ENCODE measurements around the gene FLACC1.

The FLACC1 gene

DNA sequence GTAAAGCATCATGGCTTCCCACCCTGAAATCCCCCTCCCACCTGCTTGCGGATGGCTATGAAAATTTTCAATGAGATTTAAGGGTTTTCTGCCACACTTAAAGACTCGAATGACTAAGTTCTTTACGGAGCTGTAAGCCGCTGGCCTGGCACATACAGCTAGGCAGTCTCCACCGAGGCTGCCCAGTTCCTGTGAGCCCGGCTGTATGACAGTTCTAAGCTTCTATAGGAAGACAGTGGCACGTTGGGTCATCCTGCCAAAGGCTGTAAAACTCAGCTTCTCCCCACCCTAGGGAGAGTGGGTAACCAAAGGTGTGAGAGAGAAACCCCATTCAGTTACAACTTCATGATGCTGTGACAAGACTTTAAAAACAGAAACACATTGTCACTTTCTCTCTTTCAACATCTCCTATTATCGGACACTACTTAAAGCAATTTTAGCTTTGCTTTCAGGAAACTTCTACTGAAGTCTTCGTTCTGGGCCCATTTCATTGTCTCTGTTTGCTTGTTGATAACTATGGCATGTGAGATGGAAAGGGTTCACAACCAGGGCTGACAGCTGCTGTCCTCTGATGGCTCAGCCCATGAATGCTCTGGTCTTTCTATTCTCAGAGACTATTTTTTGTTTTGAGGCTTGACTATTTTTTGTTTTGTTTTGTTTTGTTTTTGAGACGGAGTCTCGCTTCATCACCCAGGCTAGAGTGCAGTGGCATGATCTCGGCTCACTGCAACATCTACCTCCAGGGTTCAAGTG, 89.7 kb downstream of the FLACC1 start:
- H3K27me3 ChIP-seq (ENCODE audit: control insufficient read depth in 1 of 2, insufficient read depth in 2 of 2, low read length in 2 of 2) = no peaks in the 10 kb centered on the region
- no peaks in the 10 kb centered on the region for H3K9me3 ChIP-seq (ENCODE audit: control insufficient read depth in 1 of 2, low read length in 2 of 2)
- peaks cover 5% of the 10 kb centered on the region in 2 donors for H3K4me1 ChIP-seq (ENCODE audit: control insufficient read depth in 1 of 2, insufficient read depth in 2 of 2, low read length in 2 of 2)
- H3K36me3 ChIP-seq (ENCODE audit: control insufficient read depth in 1 of 2, insufficient read depth in 2 of 2, low read length in 2 of 2) = peaks cover 18 to 54% of the 10 kb centered on the region in 2 donors
- H3K9ac ChIP-seq (ENCODE audit: low read depth in 1 of 2, low read length in 2 of 2) = no peak overlapping the region
- H3K27ac ChIP-seq (ENCODE audit: low read depth, low read length) = no peak overlapping the region
- H3K4me3 ChIP-seq (ENCODE audit: low read depth in 1 of 2, low read length in 2 of 2) = no peak overlapping the region

DNA sequence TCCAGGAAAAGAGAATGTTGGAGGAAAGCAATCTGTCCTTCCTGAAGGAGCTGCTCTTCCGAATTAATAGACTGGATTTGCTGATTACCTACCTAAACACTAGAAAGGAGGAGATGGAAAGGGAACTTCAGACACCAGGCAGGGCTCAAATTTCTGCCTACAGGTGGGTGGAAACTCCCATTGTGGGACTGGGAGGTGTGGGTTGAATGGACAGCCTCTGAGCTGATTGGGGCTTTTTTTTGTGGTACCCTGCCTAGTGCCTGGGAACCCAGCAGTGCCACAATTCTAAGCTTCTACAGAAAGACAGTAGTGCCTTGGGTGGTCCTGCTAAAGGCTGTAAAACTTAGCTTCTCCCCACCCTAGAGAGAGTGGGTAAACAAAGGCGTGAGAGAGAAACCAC, 90.5 kb downstream of the FLACC1 start:
- no peak overlapping the region for H3K4me3 ChIP-seq (ENCODE audit: low read depth in 1 of 2, low read length in 2 of 2)
- no peaks in the 10 kb centered on the region for H3K9me3 ChIP-seq (ENCODE audit: control insufficient read depth in 1 of 2, low read length in 2 of 2)
- peaks cover 12 to 48% of the 10 kb centered on the region in 2 donors for H3K36me3 ChIP-seq (ENCODE audit: control insufficient read depth in 1 of 2, insufficient read depth in 2 of 2, low read length in 2 of 2)
- H3K9ac ChIP-seq (ENCODE audit: low read depth in 1 of 2, low read length in 2 of 2) = no peak overlapping the region
- H3K27me3 ChIP-seq (ENCODE audit: control insufficient read depth in 1 of 2, insufficient read depth in 2 of 2, low read length in 2 of 2) = no peaks in the 10 kb centered on the region
- H3K27ac ChIP-seq (ENCODE audit: low read depth, low read length) = no peak overlapping the region
- peaks cover 5 to 6% of the 10 kb centered on the region in 2 donors for H3K4me1 ChIP-seq (ENCODE audit: control insufficient read depth in 1 of 2, insufficient read depth in 2 of 2, low read length in 2 of 2)

- Histone ChIP-seq H3K27ac (ENCODE audit: low read depth, low read length) (no peak overlapping the region), H3K4me1 (ENCODE audit: control insufficient read depth in 1 of 2, insufficient read depth in 2 of 2, low read length in 2 of 2) (peaks cover 19 to 20% of the 10 kb centered on the region in 2 donors)
Observed at GRCh38 chr2:201264472-201265173, 92.5 kb downstream of the FLACC1 start.

DNA sequence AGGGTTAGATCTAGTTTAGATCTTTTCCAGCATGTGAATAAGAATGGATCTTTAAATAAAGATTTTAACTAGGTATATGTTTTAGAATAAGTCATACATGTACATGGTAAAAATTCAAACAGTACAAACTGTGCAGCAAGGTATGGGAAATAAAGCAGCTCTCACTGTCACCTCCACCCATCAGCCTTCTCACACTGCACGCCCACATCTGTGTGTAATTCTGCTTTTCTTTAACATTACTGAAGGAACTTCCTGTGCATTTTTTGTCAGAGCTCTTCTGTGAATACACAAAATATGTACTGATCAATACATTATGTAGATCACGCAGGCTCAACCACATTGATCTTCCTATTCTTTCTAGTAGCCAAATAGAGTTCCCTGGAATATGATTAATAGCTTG, 93.4 kb downstream of the FLACC1 start:
- peaks cover 20 to 27% of the 10 kb centered on the region in 2 donors for H3K4me1 ChIP-seq (ENCODE audit: control insufficient read depth in 1 of 2, insufficient read depth in 2 of 2, low read length in 2 of 2)
- H3K9ac ChIP-seq (ENCODE audit: low read depth in 1 of 2, low read length in 2 of 2) = no peak overlapping the region
- peaks cover 4 to 21% of the 10 kb centered on the region in 2 donors for H3K36me3 ChIP-seq (ENCODE audit: control insufficient read depth in 1 of 2, insufficient read depth in 2 of 2, low read length in 2 of 2)
- no peak overlapping the region for H3K27ac ChIP-seq (ENCODE audit: low read depth, low read length)
- H3K9me3 ChIP-seq (ENCODE audit: control insufficient read depth in 1 of 2, low read length in 2 of 2) = no peaks in the 10 kb centered on the region
- no peak overlapping the region for H3K4me3 ChIP-seq (ENCODE audit: low read depth in 1 of 2, low read length in 2 of 2)
- no peaks in the 10 kb centered on the region for H3K27me3 ChIP-seq (ENCODE audit: control insufficient read depth in 1 of 2, insufficient read depth in 2 of 2, low read length in 2 of 2)

More at GRCh38 chr2:201264472-201265173, 92.5 kb downstream of the FLACC1 start:
- H3K4me3 ChIP-seq (ENCODE audit: low read depth in 1 of 2, low read length in 2 of 2) = no peak overlapping the region
- H3K9me3 ChIP-seq (ENCODE audit: control insufficient read depth in 1 of 2, low read length in 2 of 2) = no peaks in the 10 kb centered on the region
- H3K9ac ChIP-seq (ENCODE audit: low read depth in 1 of 2, low read length in 2 of 2) = no peak overlapping the region
- peaks cover 4 to 28% of the 10 kb centered on the region in 2 donors for H3K36me3 ChIP-seq (ENCODE audit: control insufficient read depth in 1 of 2, insufficient read depth in 2 of 2, low read length in 2 of 2)
- no peaks in the 10 kb centered on the region for H3K27me3 ChIP-seq (ENCODE audit: control insufficient read depth in 1 of 2, insufficient read depth in 2 of 2, low read length in 2 of 2)

GRCh38 chr2:201262718-201263117, 94.4 kb downstream of the FLACC1 start:
- peaks cover 4 to 11% of the 10 kb centered on the region in 2 donors for H3K36me3 ChIP-seq (ENCODE audit: control insufficient read depth in 1 of 2, insufficient read depth in 2 of 2, low read length in 2 of 2)
- peaks cover 20 to 28% of the 10 kb centered on the region in 2 donors for H3K4me1 ChIP-seq (ENCODE audit: control insufficient read depth in 1 of 2, insufficient read depth in 2 of 2, low read length in 2 of 2)
- no peak overlapping the region for H3K9ac ChIP-seq (ENCODE audit: low read depth in 1 of 2, low read length in 2 of 2)
- H3K27me3 ChIP-seq (ENCODE audit: control insufficient read depth in 1 of 2, insufficient read depth in 2 of 2, low read length in 2 of 2) = no peaks in the 10 kb centered on the region
- peak overlapping the region in 1 of 2 donors; percentile 11 for H3K4me3 ChIP-seq (ENCODE audit: low read depth in 1 of 2, low read length in 2 of 2)
- no peaks in the 10 kb centered on the region for H3K9me3 ChIP-seq (ENCODE audit: control insufficient read depth in 1 of 2, low read length in 2 of 2)
- H3K27ac ChIP-seq (ENCODE audit: low read depth, low read length) = no peak overlapping the region

GRCh38 chr2:201261906-201262305, 95.2 kb downstream of the FLACC1 start:
- Histone ChIP-seq H3K4me1 (ENCODE audit: control insufficient read depth in 1 of 2, insufficient read depth in 2 of 2, low read length in 2 of 2) (peaks cover 20 to 33% of the 10 kb centered on the region in 2 donors), H3K9ac (ENCODE audit: low read depth in 1 of 2, low read length in 2 of 2) (peak overlapping the region in 1 of 2 donors; percentile 34), H3K27me3 (ENCODE audit: control insufficient read depth in 1 of 2, insufficient read depth in 2 of 2, low read length in 2 of 2) (no peaks in the 10 kb centered on the region), H3K9me3 (ENCODE audit: control insufficient read depth in 1 of 2, low read length in 2 of 2) (no peaks in the 10 kb centered on the region), H3K36me3 (ENCODE audit: control insufficient read depth in 1 of 2, insufficient read depth in 2 of 2, low read length in 2 of 2) (peaks cover 0 to 6% of the 10 kb centered on the region in 2 donors), H3K27ac (ENCODE audit: low read depth, low read length) (no peak overlapping the region), H3K4me3 (ENCODE audit: low read depth in 1 of 2, low read length in 2 of 2) (peak overlapping the region; percentile 43 to 59)

DNA sequence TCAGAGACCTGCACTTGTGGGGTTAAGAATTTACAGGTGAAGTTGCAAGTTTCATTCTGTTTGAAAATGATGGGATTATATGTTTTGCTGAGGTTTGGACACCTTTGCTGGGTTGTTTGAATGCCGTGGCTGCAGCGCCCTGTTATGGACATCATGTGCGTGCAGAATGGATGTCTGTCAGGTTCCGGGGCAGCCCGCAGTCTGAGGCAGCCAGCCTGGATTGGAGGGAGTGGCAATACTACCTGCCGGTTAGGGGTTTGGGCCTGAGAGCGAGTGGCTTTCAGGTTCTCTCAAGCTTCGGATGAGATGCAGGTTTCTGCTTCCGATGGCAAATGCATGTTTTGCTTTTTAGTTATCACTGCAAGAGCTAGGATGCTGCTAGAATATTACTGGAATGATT, 95.7 kb downstream of the FLACC1 start:
- Histone ChIP-seq H3K27me3 (ENCODE audit: control insufficient read depth in 1 of 2, insufficient read depth in 2 of 2, low read length in 2 of 2) (no peaks in the 10 kb centered on the region), H3K36me3 (ENCODE audit: control insufficient read depth in 1 of 2, insufficient read depth in 2 of 2, low read length in 2 of 2) (peaks cover 0 to 2% of the 10 kb centered on the region in 2 donors), H3K9me3 (ENCODE audit: control insufficient read depth in 1 of 2, low read length in 2 of 2) (no peaks in the 10 kb centered on the region), H3K9ac (ENCODE audit: low read depth in 1 of 2, low read length in 2 of 2) (peak overlapping the region; percentile 20 to 34), H3K4me3 (ENCODE audit: low read depth in 1 of 2, low read length in 2 of 2) (peak overlapping the region; percentile 43 to 59), H3K27ac (ENCODE audit: low read depth, low read length) (no peak overlapping the region), H3K4me1 (ENCODE audit: control insufficient read depth in 1 of 2, insufficient read depth in 2 of 2, low read length in 2 of 2) (peaks cover 20 to 33% of the 10 kb centered on the region in 2 donors)

- Histone ChIP-seq H3K36me3 (ENCODE audit: control insufficient read depth in 1 of 2, insufficient read depth in 2 of 2, low read length in 2 of 2) (no peaks in the 10 kb centered on the region), H3K4me3 (ENCODE audit: low read depth in 1 of 2, low read length in 2 of 2) (peak within 1 kb of the TSS; percentile 45 to 68), H3K27ac (ENCODE audit: low read depth, low read length) (peak within 1 kb of the TSS; percentile 57), H3K27me3 (ENCODE audit: control insufficient read depth in 1 of 2, insufficient read depth in 2 of 2, low read length in 2 of 2) (no peaks in the 10 kb centered on the region), H3K9ac (ENCODE audit: low read depth in 1 of 2, low read length in 2 of 2) (peak within 1 kb of the TSS; percentile 41 to 52), H3K9me3 (ENCODE audit: control insufficient read depth in 1 of 2, low read length in 2 of 2) (no peaks in the 10 kb centered on the region), H3K4me1 (ENCODE audit: control insufficient read depth in 1 of 2, insufficient read depth in 2 of 2, low read length in 2 of 2) (peaks cover 20 to 33% of the 10 kb centered on the region in 2 donors)
Observed at GRCh38 chr2:201260302-201260800, 96.8 kb downstream of the FLACC1 start, which contains the start of gene CASP8. Gene CASP8, plus strand, starts transcription at chr2:201260536. Its CDS starts 5,951 bp downstream, at chr2:201266487.

DNA sequence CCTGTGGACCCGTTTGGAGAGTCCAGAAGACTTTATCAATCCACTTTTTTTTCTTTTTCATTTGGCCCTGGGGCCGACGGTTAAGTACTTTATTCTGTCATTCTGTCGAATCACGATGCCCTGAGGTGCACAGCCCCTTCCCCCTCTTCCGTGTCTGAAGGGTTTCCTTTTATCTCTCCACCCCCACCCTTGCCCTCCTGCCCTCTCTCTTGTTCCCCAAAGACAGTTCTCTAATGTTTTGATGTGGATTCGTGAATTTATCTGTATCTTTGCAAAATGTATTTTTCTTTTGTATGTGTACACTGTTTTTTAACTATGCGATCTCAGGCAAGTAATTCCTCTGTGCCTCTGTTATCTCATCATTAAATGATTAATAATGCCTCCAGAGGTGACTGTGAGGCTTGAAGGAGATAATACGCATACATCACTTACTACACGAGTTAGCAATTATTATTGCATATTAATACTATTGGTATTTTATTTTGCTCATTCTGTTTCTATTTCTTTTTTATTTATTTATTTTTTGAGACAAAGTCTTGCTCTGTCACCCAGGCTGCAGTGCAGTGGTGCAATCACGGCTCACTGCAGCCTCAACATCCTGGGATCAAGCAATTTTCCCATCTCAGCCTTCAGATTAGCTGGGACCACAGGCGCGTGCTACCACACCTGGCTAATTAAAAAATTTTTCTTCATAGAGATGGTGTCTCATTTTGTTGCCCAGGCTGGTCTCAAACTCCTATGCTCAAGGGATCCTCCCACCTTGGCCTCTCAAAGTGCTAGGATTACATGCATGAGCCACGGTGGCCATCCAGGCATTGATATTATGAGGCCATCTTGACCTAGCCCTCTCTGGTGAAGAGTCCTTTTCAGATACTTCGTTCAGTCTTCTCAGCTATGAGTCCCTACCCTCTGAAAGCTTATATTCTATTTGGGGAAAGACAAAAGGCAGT, 98.2 kb downstream of the FLACC1 start:
- Histone ChIP-seq H3K4me3 (ENCODE audit: low read depth in 1 of 2, low read length in 2 of 2) (peak overlapping the region; percentile 68 to 89), H3K9ac (ENCODE audit: low read depth in 1 of 2, low read length in 2 of 2) (peak overlapping the region; percentile 76 to 90), H3K9me3 (ENCODE audit: control insufficient read depth in 1 of 2, low read length in 2 of 2) (no peaks in the 10 kb centered on the region), H3K36me3 (ENCODE audit: control insufficient read depth in 1 of 2, insufficient read depth in 2 of 2, low read length in 2 of 2) (no peaks in the 10 kb centered on the region), H3K27ac (ENCODE audit: low read depth, low read length) (peak overlapping the region; percentile 93), H3K27me3 (ENCODE audit: control insufficient read depth in 1 of 2, insufficient read depth in 2 of 2, low read length in 2 of 2) (no peaks in the 10 kb centered on the region), H3K4me1 (ENCODE audit: control insufficient read depth in 1 of 2, insufficient read depth in 2 of 2, low read length in 2 of 2) (peaks cover 28 to 36% of the 10 kb centered on the region in 2 donors)
